HG02763 (cell line): Measurements from ENCODE around the gene FBL.
"Not testable (repeated sequence)": the region's sequence is repeated elsewhere in the genome, so short reads cannot be mapped to it uniquely, and the experiment has no call there.

ENCODE experiments used
- ATAC-seq: cut with Tn5 transposase; IDR thresholded peaks from one replicate; pipeline ENCODE4 v1.9.1; 2021; ENCODE audit warnings: mild to moderate bottlenecking, moderate library complexity; ENCODE audit not compliant: unreplicated experiment

The FBL gene

GRCh38 chr19:39825531-39826076 lies 20.6 kb downstream of the FBL start:
- no peak for ATAC-seq

DNA sequence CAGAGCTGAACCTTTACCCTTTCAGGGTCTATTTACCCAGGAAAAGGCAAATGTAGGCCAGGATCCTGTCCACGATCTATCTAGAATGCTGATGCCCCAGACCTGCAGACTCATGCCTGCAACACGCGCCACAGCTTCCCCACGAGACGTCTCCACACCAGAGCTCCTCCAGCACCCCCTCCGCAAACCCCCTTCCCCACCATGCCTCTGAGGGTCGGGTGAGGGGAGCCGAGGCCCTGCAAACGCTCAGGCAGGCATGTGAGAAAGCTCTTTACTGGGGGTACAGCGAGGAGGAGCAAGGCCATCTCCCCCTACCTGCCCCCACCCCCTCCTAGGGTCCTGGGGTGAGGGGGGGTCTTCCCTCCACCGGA lies 21.1 kb downstream of the FBL start:
- no peak for ATAC-seq

DNA sequence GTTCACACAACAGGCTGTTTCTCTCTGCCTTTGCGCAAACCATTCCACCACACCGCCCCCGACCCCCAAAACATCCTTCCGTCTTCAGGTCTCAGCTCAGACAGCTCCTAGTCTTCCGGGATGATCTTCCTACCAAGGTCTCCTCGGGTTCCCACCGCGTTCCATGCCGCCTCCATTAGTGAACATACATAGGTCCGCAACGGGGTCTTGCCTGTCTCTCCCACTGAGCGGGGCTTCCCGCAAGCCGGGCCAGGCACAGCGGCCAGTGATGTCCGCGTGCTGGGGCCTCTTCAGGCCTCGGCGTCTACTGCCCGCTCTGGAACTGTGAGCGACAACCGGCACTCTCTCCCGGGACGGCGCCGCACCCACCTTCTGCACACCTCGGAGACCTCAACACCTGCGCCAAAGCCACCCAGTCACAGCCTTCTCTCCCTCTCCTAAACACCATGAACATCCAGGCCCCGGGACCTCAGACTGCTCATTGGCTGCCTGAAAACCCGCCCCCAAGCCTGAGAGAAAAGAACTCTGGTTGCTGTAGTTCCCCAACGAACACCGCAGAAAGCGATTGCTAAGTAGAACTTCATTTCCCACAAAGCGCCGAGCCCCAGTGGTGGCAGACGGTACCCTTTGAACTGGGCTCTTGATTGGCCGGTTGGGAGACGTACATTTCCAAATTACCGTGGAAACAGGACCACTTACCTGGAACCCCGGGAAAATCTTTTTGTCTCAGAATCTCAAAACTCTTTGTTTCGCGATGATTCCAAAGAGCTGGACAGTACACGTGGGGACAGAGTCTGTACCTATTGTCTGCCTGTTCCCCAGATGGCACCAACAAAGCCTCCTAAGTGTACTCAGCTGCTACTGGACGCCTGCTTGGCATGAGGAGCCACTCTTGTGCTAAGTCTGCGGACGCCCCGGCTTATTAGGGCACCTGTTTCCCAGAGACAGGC lies 21.8 kb downstream of the FBL start:
- ATAC-seq = peak; percentile 85

GRCh38 chr19:39823686-39824085 lies 22.5 kb downstream of the FBL start:
- no peak for ATAC-seq

DNA sequence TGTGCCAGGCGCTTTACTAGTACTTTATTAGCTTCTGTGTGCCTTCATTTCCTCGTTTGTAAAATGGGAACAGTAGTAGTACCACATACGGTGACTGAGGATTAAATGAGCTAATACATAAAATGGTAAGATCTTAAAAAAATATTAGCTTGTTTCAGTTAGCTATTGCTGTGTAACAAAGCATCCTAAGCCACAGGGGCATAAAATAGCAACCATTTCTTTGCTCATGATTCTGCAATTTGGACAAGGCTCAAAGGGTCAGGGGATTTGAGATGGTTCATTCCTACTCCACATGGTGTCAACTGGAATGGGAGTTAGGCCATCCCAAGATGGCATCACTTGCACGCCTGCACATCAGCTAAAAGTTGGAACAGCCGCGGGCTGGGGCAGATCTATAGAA lies 25.5 kb downstream of the FBL start:
- no peak for ATAC-seq

- ATAC-seq = no peak
Observed at GRCh38 chr19:39819786-39820185, 26.4 kb downstream of the FBL start.

GRCh38 chr19:39818626-39819097 lies 27.5 kb downstream of the FBL start:
- no peak for ATAC-seq

DNA sequence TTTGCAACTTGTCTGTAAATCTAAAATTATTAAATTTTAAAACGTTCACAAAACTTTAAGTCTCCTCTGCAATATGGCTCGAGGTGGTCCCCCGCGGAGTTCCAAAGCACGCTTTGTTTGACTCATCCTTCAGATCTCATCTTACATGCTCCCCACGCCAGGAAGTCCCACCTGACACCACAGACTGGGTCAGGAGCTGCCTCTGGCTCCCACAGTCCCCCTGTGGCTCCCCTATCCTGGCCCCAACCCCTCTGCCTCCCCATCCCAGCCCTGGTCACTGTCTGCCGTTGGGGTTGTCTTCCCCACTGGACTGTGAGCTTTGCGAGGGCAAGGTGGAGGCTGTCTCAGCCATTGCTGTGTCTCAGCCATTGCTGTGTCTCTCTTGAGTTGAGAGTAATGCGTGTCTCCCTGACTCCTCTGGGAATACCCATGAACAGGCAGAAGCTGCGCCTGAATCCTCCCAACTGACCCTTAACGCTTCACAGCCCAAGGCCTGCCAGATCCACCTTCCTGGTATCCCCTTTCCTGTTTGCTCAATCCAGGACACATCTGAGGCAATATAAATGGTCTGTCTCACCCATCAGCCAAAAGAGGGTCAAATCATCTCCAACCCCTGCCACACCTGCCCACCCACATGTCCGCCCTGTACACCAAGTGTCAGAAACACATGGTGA lies 28.2 kb downstream of the FBL start:
- ATAC-seq = no peak

- no peak for ATAC-seq
Observed at GRCh38 chr19:39816287-39817048, 29.7 kb downstream of the FBL start.

DNA sequence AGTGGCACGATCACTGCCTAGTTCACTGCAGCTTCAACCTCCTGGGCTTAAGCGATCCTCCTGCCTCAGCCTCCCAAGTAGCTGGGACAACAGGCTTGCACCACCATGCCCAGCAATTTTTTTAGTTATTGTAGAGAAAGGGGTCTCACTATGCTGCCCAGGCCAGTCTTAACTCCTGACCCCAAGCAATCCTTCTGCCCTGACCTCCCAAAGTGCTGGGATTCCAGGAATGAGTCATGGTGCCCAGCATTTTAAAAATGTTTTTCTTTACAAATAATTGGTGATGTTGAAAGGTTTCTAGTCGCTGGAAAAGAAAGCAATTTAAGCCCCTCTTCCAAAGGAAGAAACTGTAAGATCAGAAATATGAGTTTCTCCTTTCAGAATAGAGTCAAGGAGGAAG lies 31.6 kb downstream of the FBL start:
- no peak for ATAC-seq

DNA sequence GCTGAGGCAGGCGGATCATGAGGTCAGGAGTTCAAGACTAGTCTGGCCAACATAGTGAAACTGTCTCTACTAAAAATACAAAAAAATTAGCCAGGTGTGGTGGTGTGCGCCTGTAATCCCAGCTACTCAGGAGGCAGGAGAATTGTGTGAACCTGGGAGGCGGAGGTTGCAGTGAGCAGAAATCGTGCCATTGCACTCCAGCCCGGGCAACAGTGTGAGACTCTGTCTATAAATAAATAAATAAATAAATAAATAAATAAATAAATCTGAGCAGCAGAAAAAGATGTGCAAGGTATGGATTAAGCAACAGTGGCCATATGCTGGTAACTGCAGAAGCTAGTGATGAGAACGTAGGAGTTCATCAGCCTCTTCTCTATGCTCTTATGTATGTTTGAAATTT lies 32.1 kb downstream of the FBL start:
- ATAC-seq = not testable (repeated sequence)

GRCh38 chr19:39813264-39813993 lies 32.8 kb downstream of the FBL start:
- ATAC-seq = no peak

DNA sequence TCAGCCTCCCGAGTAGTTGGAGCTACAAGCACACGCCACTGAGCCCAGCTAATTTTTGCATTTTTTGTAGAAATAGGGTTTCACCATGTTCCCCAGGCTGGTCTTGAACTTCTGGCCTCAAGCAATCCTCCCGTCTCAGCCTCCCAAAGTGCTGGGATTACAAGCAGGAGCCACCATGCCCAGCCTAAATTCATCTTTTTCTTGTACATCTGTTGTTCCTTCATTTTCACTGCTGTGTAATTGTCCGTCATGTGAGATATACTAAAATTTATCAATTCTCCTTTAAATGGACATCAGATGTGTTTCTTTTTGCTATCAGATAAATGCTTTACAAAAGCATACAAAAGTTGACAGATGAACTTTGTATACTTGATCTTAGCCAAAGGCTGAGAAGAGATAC lies 35.1 kb downstream of the FBL start:
- ATAC-seq = no peak

- ATAC-seq = no peak
Observed at GRCh38 chr19:39810424-39810823, 35.8 kb downstream of the FBL start.

- no peak for ATAC-seq
Observed at GRCh38 chr19:39809368-39809767, 36.8 kb downstream of the FBL start.

- not testable (repeated sequence) for ATAC-seq
Observed at GRCh38 chr19:39808688-39809087, 37.5 kb downstream of the FBL start.

DNA sequence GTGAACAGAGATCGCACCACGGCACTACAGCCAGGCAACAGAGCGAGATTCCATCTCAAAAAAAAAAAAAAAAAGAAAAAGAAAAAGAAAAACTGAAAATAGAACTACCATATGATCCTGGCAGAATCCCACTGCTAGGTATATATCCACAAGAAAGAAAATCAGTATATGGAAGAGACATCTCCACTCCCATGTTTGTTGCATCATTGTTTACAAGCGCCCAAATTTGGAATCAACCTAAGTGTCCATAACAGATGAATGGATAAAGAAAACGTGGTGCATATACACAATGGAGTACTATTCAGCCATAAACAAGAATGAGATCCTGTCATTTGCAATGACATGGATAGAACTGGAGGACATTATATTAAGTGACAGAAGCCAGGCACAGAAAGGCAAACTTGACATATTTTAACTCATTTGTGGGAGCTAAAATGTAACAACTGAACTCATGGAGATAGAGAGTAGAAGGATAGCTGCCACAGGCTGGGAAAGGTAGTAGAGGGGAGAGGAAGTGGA lies 38.3 kb downstream of the FBL start:
- no peak for ATAC-seq

GRCh38 chr19:39805104-39805503 lies 41.1 kb downstream of the FBL start:
- no peak for ATAC-seq

- no peak for ATAC-seq
Observed at GRCh38 chr19:39802958-39803357, 43.2 kb downstream of the FBL start.

DNA sequence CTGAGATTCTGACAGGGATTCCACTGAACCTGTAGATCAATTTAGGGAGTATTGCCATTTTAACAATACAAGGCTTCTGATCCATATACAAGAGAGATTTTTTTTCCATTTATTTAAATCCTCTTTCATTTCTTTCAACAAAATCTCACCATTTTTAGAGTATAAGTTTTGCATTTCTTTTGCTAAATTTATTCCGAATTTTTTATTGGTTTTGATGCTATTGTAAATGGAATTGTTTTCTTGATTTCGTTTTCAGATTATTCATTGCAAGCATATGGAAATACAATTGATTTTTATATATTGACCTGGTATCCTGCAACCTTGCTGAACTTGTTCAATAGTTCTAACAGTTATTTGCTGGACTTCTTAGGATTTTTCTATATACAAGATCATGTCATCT lies 49.1 kb downstream of the FBL start:
- no peak for ATAC-seq
